ENCODE measurements around the gene DCAF7.

DNA sequence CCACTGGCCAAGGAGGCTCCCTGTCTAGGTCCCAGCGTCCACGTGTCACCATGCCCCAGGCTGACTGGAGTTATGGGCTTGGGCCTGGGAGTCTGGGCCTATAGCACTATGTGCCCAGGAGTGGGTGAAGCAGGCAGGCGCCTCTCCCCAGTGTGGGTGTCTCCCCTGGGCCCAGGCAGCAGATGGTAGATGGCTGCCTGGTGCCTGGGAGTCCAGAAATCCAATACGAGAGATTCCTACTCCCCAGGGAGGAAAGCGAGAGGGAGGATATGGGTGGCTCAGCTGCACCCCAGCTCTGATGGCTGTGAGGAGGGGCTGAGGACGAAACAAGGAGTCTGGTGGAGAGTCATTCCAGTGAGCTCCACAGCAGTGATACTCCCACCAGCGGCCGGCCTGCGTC lies 22.1 kb upstream of the DCAF7 start:
- TF ChIP-seq POLR2AphosphoS5 (IDR thresholded peaks at IDR 0.05) (no peak), POLR2A (IDR thresholded peaks at IDR 0.05) (no peak), EP300 (IDR thresholded peaks at IDR 0.05) (no peak)
- TF ChIP-seq, protein P1, sequence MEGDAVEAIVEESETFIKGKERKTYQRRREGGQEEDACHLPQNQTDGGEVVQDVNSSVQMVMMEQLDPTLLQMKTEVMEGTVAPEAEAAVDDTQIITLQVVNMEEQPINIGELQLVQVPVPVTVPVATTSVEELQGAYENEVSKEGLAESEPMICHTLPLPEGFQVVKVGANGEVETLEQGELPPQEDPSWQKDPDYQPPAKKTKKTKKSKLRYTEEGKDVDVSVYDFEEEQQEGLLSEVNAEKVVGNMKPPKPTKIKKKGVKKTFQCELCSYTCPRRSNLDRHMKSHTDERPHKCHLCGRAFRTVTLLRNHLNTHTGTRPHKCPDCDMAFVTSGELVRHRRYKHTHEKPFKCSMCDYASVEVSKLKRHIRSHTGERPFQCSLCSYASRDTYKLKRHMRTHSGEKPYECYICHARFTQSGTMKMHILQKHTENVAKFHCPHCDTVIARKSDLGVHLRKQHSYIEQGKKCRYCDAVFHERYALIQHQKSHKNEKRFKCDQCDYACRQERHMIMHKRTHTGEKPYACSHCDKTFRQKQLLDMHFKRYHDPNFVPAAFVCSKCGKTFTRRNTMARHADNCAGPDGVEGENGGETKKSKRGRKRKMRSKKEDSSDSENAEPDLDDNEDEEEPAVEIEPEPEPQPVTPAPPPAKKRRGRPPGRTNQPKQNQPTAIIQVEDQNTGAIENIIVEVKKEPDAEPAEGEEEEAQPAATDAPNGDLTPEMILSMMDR (IDR thresholded peaks at IDR 0.05): no peak
